OCI-LY3 (cell line): Measurements from ENCODE around the gene CDAN1.

ENCODE experiments used
- H2AFZ ChIP-seq: fragments of 200-600, 300-600 bp; shearing (Covaris generic); 2 replicates; pipeline ENCODE4 v1.6.0; 2014; ENCODE audit warnings: antibody characterized with exemption, low read depth, low read length
- H3K27ac ChIP-seq: fragments of 200-600, 300-600 bp; sonication (generic); 2 replicates; pipeline ENCODE4 v1.5.1; 2014; ENCODE audit warnings: mild to moderate bottlenecking, low read length, moderate library complexity, mixed read lengths
- H3K27me3 ChIP-seq: fragments of 200-600, 300-600 bp; sonication (generic); 2 replicates; pipeline ENCODE4 v1.6.1; 2014; ENCODE audit warnings: low read depth, low read length, mixed read lengths
- H3K36me3 ChIP-seq: fragments of 200-600, 300-600 bp; sonication (generic); replicated peaks from 2 replicates; pipeline ENCODE3; 2014; ENCODE audit warnings: low read depth, low read length, mixed read lengths
- H3K4me1 ChIP-seq: fragments of 300-600, 200-600 bp; sonication (generic); 2 replicates; pipeline ENCODE4 v1.6.1; 2014; ENCODE audit warnings: low read length, mixed read lengths
- H3K4me2 ChIP-seq: fragments of 200-600, 300-600 bp; sonication (generic); 2 replicates; pipeline ENCODE4 v1.6.1; 2014; ENCODE audit warnings: low read length, mixed read lengths
- H3K4me3 ChIP-seq: fragments of 300-600, 200-600 bp; sonication (generic); 2 replicates; pipeline ENCODE4 v1.5.1; 2014; ENCODE audit warnings: antibody characterized with exemption, mild to moderate bottlenecking, low read length, moderate library complexity
- H3K79me2 ChIP-seq: fragments of 300-600, 200-600 bp; shearing (Covaris generic); 2 replicates; pipeline ENCODE4 v1.6.1; 2014; ENCODE audit warnings: mild to moderate bottlenecking, low read length, mixed read lengths
- H3K9ac ChIP-seq: fragments of 300-600, 200-600 bp; shearing (Covaris generic); 2 replicates; pipeline ENCODE4 v1.6.0; 2014; ENCODE audit warnings: mild to moderate bottlenecking, low read length, moderate library complexity
- H3K9me3 ChIP-seq: fragments of 200-600, 300-600 bp; shearing (Covaris generic); 2 replicates; pipeline ENCODE4 v1.6.1; 2014; ENCODE audit warnings: low read length, mixed read lengths; ENCODE audit not compliant: insufficient read depth
- H4K20me1 ChIP-seq: fragments of 200-600, 300-600 bp; sonication (generic); 2 replicates; pipeline ENCODE4 v1.6.1; 2016; ENCODE audit warnings: low read length, mixed read lengths; ENCODE audit not compliant: insufficient read depth
- EZH2phosphoT487 ChIP-seq: fragments of 200-600 bp; shearing (Covaris generic); IDR thresholded peaks from 2 replicates; pipeline ENCODE4 v1.6.1; 2018; ENCODE audit warnings: antibody characterized with exemption, mixed run types, low read depth
- TF ChIP-seq, protein P1 (sequence below): fragments of 200-600, 300-600 bp; sonication (generic); IDR thresholded peaks from 2 replicates; pipeline ENCODE4 v1.5.1; 2014; ENCODE audit warnings: antibody characterized with exemption, low read length, low read depth

CDAN1 gene

DNA sequence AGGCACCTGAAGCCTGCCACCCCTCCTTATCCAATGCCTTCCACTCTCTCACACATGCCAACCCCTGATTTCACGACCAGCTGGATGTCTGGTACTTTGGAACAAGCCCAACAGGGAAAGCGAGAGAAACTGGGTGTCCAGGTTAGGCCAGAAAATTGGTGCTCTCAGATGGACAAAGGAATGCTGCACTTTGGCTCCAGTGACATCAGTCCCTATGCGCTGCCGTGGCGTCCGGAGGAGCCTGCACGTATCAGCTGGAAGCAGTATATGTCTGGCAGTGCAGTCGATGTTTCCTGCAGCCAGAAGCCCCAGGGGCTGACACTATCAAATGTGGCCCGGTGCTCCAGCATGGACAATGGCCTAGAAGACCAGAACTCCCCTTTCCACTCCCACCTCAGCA, 45.2 kb downstream of the CDAN1 start:
- Histone ChIP-seq H3K4me1 (no peaks in the 10 kb centered on the region), H3K4me3 (no peak overlapping the region), H3K27ac (no peak overlapping the region), H3K79me2 (no peaks in the 10 kb centered on the region), H4K20me1 (no peaks in the 10 kb centered on the region), H3K4me2 (no peak overlapping the region), H3K36me3 (no peaks in the 10 kb centered on the region), H2AFZ (no peak overlapping the region), H3K27me3 (no peaks in the 10 kb centered on the region), H3K9me3 (no peaks in the 10 kb centered on the region), H3K9ac (no peak overlapping the region)
- no peak for TF ChIP-seq EZH2phosphoT487
- TF ChIP-seq, protein P1, sequence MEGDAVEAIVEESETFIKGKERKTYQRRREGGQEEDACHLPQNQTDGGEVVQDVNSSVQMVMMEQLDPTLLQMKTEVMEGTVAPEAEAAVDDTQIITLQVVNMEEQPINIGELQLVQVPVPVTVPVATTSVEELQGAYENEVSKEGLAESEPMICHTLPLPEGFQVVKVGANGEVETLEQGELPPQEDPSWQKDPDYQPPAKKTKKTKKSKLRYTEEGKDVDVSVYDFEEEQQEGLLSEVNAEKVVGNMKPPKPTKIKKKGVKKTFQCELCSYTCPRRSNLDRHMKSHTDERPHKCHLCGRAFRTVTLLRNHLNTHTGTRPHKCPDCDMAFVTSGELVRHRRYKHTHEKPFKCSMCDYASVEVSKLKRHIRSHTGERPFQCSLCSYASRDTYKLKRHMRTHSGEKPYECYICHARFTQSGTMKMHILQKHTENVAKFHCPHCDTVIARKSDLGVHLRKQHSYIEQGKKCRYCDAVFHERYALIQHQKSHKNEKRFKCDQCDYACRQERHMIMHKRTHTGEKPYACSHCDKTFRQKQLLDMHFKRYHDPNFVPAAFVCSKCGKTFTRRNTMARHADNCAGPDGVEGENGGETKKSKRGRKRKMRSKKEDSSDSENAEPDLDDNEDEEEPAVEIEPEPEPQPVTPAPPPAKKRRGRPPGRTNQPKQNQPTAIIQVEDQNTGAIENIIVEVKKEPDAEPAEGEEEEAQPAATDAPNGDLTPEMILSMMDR = no peak

GRCh38 chr15:42691308-42691707, 45.6 kb downstream of the CDAN1 start:
- Histone ChIP-seq H3K27ac (no peak overlapping the region), H3K4me2 (no peak overlapping the region), H3K4me3 (no peak overlapping the region), H4K20me1 (no peaks in the 10 kb centered on the region), H3K79me2 (no peaks in the 10 kb centered on the region), H3K9ac (no peak overlapping the region), H3K9me3 (no peaks in the 10 kb centered on the region), H3K27me3 (no peaks in the 10 kb centered on the region), H3K4me1 (no peaks in the 10 kb centered on the region), H2AFZ (no peak overlapping the region), H3K36me3 (no peaks in the 10 kb centered on the region)
- TF ChIP-seq, protein P1 = no peak
- no peak for TF ChIP-seq EZH2phosphoT487

GRCh38 chr15:42688301-42688700, 48.6 kb downstream of the CDAN1 start:
- Histone ChIP-seq H3K4me3 (no peak overlapping the region), H3K27ac (no peak overlapping the region), H2AFZ (no peak overlapping the region), H4K20me1 (no peaks in the 10 kb centered on the region), H3K27me3 (no peaks in the 10 kb centered on the region), H3K9ac (no peak overlapping the region), H3K4me2 (no peak overlapping the region), H3K4me1 (no peaks in the 10 kb centered on the region), H3K79me2 (no peaks in the 10 kb centered on the region), H3K36me3 (no peaks in the 10 kb centered on the region), H3K9me3 (no peaks in the 10 kb centered on the region)
- TF ChIP-seq, protein P1 = no peak
- TF ChIP-seq EZH2phosphoT487 = no peak

GRCh38 chr15:42687740-42688139, 49.2 kb downstream of the CDAN1 start:
- Histone ChIP-seq H3K27ac (no peak overlapping the region), H3K9ac (no peak overlapping the region), H2AFZ (no peak overlapping the region), H3K9me3 (no peaks in the 10 kb centered on the region), H3K36me3 (no peaks in the 10 kb centered on the region), H3K4me2 (no peak overlapping the region), H3K27me3 (no peaks in the 10 kb centered on the region), H3K4me1 (no peaks in the 10 kb centered on the region), H3K79me2 (no peaks in the 10 kb centered on the region), H4K20me1 (no peaks in the 10 kb centered on the region), H3K4me3 (no peak overlapping the region)
- TF ChIP-seq, protein P1 = no peak
- TF ChIP-seq EZH2phosphoT487 = no peak
